ENCODE measurements around the gene RAD52. TPM values are rescaled to one million over a fixed set of nuclear protein-coding genes. Genes with fewer than 3 reads are reported as not detected.
A peak's percentile ranks its signal among the peaks of the same experiment; 100 is the strongest.
"Not testable (repeated sequence)": the region's sequence is repeated elsewhere in the genome, so short reads cannot be mapped to it uniquely, and the experiment has no call there.

Gene RAD52
- total RNA-seq, 2 donors from 2014 or later, result 17.0 to 24.9 TPM

DNA sequence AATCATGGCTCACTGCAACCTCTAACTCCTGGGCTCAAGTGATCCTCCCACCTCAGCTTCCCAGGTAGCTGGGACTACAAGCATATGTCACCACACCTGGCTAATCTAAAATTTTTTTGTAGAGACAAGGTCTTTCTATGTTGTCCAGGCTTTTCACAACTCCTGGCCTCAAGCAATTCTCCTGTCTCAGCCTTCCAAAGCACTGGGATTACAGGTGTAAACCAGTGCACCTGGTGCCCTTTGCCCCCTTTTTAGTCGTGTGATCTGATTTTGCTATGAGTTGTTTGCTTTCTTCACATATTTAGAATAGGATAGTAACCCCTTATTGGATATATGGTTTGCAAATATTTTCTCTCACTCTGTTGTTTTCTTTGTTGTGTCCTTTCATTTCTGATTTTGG lies 1.7 kb upstream of the RAD52 start:
- no peak for ATAC-seq
- Mint-ChIP-seq H3K4me3 (peak overlapping the region; percentile 6), H3K27me3 (no peaks in the 10 kb centered on the region), H3K36me3 (no peaks in the 10 kb centered on the region), H3K27ac (peak overlapping the region; percentile 91 to 97), H3K9me3 (no peaks in the 10 kb centered on the region), H3K4me1 (ENCODE audit: low read depth in 2 of 2) (peaks cover 17 to 22% of the 10 kb centered on the region in 2 donors)
- DNase-seq (ENCODE audit: low spot score), result no peak

DNA sequence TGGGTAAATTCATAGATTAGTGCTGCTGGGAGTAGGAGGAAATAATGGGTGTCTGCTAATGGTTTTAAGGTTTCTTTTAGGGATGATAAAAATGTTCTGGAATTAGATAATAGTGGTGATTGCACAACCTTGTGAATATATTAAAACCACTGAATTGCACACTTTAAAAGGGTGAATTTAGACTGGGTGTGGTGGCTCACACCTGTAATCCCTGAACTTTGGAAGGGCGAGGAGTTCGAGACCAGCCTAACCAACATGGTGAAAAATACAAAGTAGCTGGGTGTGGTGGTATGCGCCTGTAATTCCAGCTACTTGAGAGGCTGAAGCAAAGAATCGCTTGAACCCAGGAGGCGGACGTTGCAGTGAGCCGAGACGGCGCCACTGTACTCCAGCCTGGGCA lies 1.3 kb downstream of the RAD52 start:
- Mint-ChIP-seq H3K9me3 (no peaks in the 10 kb centered on the region), H3K4me1 (ENCODE audit: low read depth in 2 of 2) (peaks cover 24 to 38% of the 10 kb centered on the region in 2 donors), H3K36me3 (no peaks in the 10 kb centered on the region), H3K27me3 (no peaks in the 10 kb centered on the region), H3K4me3 (peak overlapping the region; percentile 97), H3K27ac (peak overlapping the region; percentile 91 to 94)
- ATAC-seq, result no peak
- no peak for DNase-seq (ENCODE audit: low spot score)

DNA sequence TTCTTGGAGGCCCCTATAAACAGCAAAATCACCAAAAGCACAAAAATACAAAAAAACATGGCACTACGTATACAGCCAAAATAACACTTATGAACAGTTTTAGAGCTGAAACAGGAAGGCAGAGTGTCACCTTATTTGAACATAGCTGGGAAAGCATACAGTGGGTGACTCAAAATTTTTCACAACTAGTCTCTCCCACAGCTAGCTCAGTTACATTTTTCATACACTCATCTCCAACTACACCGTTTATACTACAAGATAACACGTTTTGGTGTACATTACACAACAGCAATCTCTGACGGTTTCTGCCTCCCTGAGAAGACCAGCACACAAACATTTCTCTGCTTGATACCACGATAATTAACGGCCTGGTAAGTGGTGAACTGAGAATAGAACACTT lies 2.9 kb downstream of the RAD52 start:
- DNase-seq (ENCODE audit: low spot score) (no peak), ATAC-seq (peak; percentile 47 to 69)
- Mint-ChIP-seq H3K36me3 (no peaks in the 10 kb centered on the region), H3K4me3 (peak overlapping the region; percentile 97), H3K27me3 (no peaks in the 10 kb centered on the region), H3K9me3 (no peaks in the 10 kb centered on the region), H3K4me1 (ENCODE audit: low read depth in 2 of 2) (peaks cover 24 to 38% of the 10 kb centered on the region in 2 donors), H3K27ac (peak overlapping the region; percentile 91 to 94)

DNA sequence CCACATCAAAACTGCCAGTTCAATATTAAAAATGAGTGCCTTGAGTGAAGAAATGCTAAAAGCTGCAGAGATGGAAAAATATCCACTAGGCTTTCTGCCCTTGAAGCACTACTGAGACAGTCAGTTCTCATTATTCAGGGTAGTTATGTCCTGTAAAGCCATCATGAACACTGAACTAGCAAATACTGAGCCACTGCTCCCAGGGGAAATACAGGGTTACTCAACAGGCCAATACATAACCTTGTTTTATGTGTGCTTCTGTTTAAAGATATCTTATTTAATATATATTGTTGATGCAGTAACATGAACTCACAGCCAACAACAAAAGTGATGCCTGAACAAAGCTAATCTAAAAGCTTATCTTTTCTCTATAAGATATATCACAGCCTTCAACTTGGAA lies 3.3 kb downstream of the RAD52 start:
- DNase-seq (ENCODE audit: low spot score), result no peak
- Mint-ChIP-seq H3K27ac (peak overlapping the region; percentile 91 to 94), H3K36me3 (no peaks in the 10 kb centered on the region), H3K4me1 (ENCODE audit: low read depth in 2 of 2) (peaks cover 24 to 38% of the 10 kb centered on the region in 2 donors), H3K27me3 (no peaks in the 10 kb centered on the region), H3K4me3 (peak overlapping the region; percentile 97), H3K9me3 (no peaks in the 10 kb centered on the region)
- no peak for ATAC-seq

DNA sequence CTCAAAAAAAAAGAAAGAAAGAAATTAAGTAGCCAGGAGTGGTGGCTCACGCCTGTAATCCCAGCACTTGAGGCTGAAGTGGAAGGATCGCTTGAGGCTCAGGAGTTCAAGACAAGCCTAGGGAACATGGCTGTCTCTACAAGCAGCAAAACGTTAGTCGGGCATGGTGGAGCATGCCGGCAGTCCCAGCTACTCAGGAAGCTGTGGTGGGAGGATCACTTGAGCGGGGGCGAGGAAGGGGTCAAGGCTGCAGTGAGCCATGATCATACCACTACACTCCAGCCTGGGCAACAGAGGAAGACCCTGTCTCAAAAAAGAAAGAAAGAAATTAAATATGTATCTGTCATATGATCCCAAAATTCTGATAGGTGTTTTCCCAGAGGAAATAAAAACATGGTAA lies 5.3 kb downstream of the RAD52 start:
- Mint-ChIP-seq H3K36me3 (no peaks in the 10 kb centered on the region), H3K27ac (peak overlapping the region; percentile 26 to 53), H3K4me1 (ENCODE audit: low read depth in 2 of 2) (peaks cover 21 to 37% of the 10 kb centered on the region in 2 donors), H3K4me3 (peak overlapping the region; percentile 12), H3K27me3 (no peaks in the 10 kb centered on the region), H3K9me3 (no peaks in the 10 kb centered on the region)
- no peak for ATAC-seq
- no peak for DNase-seq (ENCODE audit: low spot score)

DNA sequence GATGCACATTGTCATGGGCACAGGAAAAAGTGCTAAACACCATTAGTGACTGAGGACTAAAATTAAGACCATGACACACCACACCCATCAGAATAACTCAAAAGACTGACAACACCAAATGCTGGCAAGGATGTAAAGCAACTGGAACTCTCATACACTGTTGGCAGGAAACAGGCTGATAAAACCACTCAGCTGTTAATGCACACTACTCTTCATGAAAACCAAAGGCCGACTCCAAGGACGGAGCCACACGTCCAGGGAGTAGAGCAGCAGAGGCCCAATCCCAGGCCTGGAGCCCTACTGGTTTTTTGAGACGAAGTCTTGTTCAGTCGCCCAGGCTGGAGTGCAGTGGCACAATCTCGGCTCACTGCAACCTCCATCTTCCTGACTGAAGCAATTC lies 6.4 kb downstream of the RAD52 start:
- ATAC-seq (no peak), DNase-seq (ENCODE audit: low spot score) (no peak)
- H3K4me1 Mint-ChIP-seq (ENCODE audit: low read depth in 2 of 2), result peaks cover 19 to 28% of the 10 kb centered on the region in 2 donors
- H3K9me3 Mint-ChIP-seq, result no peaks in the 10 kb centered on the region
- H3K4me3 Mint-ChIP-seq, result no peak overlapping the region
- H3K36me3 Mint-ChIP-seq, result no peaks in the 10 kb centered on the region
- H3K27ac Mint-ChIP-seq, result no peak overlapping the region
- H3K27me3 Mint-ChIP-seq, result no peaks in the 10 kb centered on the region

DNA sequence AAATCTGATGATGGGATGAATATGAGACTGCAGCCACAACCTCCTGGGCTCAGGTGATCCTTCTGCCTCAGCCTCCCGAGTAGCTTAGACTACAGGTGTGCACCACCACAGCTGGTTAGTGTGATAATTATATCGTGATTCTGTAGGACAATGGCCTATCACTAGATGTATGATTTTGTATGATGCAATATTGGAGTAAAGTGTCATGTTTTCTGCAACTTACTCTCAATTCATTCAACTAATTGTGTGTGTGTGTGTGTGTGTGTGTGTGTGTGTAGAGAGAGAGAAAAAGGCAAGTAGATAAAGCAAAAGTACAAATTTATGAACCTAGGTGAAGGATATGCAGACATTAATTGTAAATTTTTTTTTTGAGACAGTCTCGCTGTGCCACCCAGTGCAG lies 10.7 kb downstream of the RAD52 start:
- Mint-ChIP-seq H3K27me3 (no peaks in the 10 kb centered on the region), H3K36me3 (no peaks in the 10 kb centered on the region), H3K27ac (no peak overlapping the region), H3K4me3 (no peak overlapping the region), H3K4me1 (ENCODE audit: low read depth in 2 of 2) (peaks cover under 1 to 6% of the 10 kb centered on the region in 2 donors), H3K9me3 (no peaks in the 10 kb centered on the region)
- no peak for ATAC-seq
- DNase-seq (ENCODE audit: low spot score), result no peak

DNA sequence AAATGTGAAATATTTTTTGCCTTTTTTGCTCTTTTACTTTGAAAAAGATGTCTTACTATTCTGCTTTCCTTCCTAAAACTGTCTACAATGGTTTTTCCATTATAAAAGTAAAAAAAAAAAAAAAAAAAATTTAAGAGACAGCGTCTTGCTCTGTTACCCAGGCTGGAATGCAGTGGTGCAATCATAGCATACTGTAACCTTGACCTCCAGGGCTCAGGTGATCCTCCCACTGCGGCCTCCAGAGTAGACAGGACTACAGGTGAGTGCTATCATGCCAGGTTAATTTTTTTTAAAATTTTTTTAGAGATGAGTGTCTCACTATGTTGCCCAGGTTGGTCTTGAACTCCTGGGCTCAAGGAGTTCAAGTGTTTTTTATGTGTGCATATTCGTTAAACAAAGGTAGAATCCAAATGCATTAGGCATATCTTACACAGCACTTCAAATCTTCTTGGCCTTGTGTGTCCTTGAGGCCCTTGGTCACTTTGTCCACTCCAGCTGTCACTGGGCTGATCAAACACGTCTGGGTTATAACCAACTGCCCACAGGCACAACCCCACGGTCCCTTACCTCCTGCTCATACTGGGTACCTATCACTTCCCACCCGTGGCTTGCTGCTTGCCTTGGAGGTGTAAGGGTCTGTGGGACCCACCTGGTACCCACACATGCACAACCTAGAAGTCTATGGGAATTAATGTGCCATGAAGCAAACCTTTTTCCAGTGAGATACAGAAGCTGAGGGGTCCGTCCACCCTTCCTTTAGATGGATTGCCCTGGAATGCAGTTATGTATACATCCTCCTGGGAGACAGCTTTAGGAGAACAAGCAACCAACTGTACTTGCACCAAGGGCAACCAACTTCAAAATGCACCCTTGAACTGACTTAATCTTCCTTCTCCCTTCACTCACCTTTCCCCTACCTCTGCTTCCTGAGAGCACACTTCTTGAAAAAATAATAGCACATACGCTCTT lies 12.8 kb downstream of the RAD52 start:
- H3K4me1 Mint-ChIP-seq (ENCODE audit: low read depth in 2 of 2), result peaks cover 0 to 6% of the 10 kb centered on the region in 2 donors
- H3K9me3 Mint-ChIP-seq, result no peaks in the 10 kb centered on the region
- no peaks in the 10 kb centered on the region for H3K27me3 Mint-ChIP-seq
- no peak overlapping the region for H3K4me3 Mint-ChIP-seq
- ATAC-seq (no peak), DNase-seq (ENCODE audit: low spot score) (no peak)
- no peaks in the 10 kb centered on the region for H3K36me3 Mint-ChIP-seq
- peak overlapping the region in 1 of 2 donors; percentile 18 for H3K27ac Mint-ChIP-seq

DNA sequence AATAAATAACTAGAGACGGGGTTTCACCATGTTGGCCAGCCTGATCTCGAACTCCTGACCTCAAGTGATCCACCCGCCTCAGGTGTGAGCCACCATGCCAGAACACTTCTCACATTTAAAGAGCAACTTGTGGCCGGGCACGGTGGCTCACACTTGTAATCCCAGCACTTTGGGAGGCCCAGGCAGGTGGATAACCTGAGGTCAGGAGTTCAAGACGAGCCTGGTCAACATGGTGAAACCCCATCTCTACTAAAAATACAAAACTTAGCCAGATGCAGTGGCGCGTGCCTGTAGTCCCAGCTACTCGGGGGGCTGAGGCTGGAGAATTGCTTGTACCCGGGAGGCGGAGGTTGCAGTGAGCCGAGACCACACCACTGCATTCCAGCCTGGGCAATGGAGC lies 13.6 kb downstream of the RAD52 start:
- not testable (repeated sequence) for H3K36me3 Mint-ChIP-seq

DNA sequence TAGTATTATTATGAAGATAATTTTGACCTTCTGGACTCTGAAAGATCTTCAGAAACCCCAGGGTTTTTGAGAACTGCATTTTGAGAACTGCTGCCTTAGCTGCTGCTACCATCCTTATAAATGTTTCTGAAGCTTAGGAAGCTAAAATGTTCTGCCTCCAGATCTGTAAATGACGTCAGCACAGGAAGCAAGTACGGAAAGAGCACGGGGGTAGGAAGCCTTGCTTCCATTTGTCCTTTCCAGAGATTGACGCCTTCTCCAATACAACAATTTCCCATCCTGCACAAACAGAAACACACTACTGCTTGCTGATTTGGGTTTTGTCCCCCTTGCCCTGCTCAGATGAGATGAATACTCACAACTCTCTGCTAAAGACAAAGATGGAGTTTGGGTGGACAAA lies 17.9 kb downstream of the RAD52 start:
- ATAC-seq (no peak), DNase-seq (ENCODE audit: low spot score) (no peak)
- Mint-ChIP-seq H3K9me3 (no peaks in the 10 kb centered on the region), H3K27ac (no peak overlapping the region), H3K4me3 (no peak overlapping the region), H3K27me3 (no peaks in the 10 kb centered on the region), H3K36me3 (no peaks in the 10 kb centered on the region), H3K4me1 (ENCODE audit: low read depth in 2 of 2) (peaks cover 0 to 2% of the 10 kb centered on the region in 2 donors)

More for the DNA sequence above, 13.6 kb downstream of the RAD52 start:
- not testable (repeated sequence) for H3K4me3 Mint-ChIP-seq; H3K27ac Mint-ChIP-seq; DNase-seq (ENCODE audit: low spot score); H3K27me3 Mint-ChIP-seq; ATAC-seq; H3K9me3 Mint-ChIP-seq; H3K4me1 Mint-ChIP-seq (ENCODE audit: low read depth in 2 of 2)

DNA sequence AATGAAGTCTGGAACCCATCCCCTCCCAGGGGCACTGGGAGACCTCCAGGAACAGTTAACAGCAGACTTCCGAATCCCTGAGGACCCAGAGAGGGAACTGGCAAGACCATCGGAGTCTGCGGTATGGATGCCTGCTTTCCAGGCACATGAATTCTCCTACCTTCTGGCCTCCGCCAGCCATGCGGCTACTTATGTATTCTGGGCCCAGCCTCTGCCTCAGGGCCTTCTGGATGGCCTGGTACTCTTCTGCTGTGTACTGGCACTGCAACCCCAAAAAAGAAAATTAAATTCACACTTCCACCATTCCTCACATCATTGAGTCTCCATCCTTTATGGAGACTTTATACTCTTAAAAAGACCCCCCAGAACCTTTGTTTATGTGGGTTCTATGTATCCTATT lies 18.4 kb downstream of the RAD52 start:
- H3K27me3 Mint-ChIP-seq, result no peaks in the 10 kb centered on the region
- peaks cover 0 to 4% of the 10 kb centered on the region in 2 donors for H3K4me1 Mint-ChIP-seq (ENCODE audit: low read depth in 2 of 2)
- H3K9me3 Mint-ChIP-seq, result no peaks in the 10 kb centered on the region
- DNase-seq (ENCODE audit: low spot score), result no peak
- no peak overlapping the region for H3K27ac Mint-ChIP-seq
- ATAC-seq, result no peak
- H3K4me3 Mint-ChIP-seq, result no peak overlapping the region
- H3K36me3 Mint-ChIP-seq, result no peaks in the 10 kb centered on the region

DNA sequence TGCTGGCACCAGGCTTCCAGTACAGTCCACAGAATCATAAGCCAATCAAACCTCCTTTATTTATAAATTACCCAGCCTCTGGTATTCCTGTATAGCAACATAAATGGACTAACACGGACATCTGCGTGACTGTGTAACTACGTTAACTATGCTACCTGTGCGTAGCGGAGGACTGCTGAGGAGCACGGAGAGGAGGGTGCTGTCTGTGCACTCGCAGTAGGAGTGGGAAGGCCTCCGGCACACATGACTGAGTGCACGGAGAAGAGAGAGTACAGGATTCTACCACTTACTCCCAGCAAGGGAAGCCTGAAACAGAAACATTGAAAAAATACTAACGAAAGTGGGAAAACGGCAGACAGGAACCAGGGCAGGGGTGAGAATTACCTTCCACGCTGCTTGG lies 22.9 kb downstream of the RAD52 start:
- Mint-ChIP-seq H3K4me1 (ENCODE audit: low read depth in 2 of 2) (peaks cover 0 to 4% of the 10 kb centered on the region in 2 donors), H3K27me3 (no peaks in the 10 kb centered on the region), H3K4me3 (no peak overlapping the region), H3K27ac (no peak overlapping the region), H3K9me3 (no peaks in the 10 kb centered on the region), H3K36me3 (peaks cover 6% of the 10 kb centered on the region)
- ATAC-seq, result no peak
- DNase-seq (ENCODE audit: low spot score), result no peak

DNA sequence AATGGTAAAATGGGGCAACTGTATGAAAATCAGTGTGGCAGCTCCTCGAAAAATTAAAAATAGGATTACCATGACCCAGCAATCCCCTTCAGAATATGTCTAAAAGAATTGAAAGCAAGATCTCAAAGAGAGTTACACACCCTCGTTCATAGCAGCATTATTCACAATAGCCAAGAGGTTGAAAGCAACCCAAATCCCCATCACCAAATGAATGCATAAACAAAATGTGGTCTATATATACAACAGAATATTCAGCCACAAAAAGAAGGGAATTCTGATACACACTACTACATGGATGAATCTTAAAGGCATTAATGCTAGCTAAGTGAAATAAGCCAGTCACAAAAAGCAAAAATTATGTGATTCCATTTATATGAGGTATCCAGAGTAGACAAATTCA lies 27.2 kb downstream of the RAD52 start:
- Mint-ChIP-seq H3K36me3 (peaks cover 6% of the 10 kb centered on the region), H3K4me3 (no peak overlapping the region), H3K27ac (no peak overlapping the region), H3K9me3 (no peaks in the 10 kb centered on the region), H3K4me1 (ENCODE audit: low read depth in 2 of 2) (peaks cover 0 to 9% of the 10 kb centered on the region in 2 donors), H3K27me3 (no peaks in the 10 kb centered on the region)
- DNase-seq (ENCODE audit: low spot score), result no peak
- ATAC-seq, result no peak

DNA sequence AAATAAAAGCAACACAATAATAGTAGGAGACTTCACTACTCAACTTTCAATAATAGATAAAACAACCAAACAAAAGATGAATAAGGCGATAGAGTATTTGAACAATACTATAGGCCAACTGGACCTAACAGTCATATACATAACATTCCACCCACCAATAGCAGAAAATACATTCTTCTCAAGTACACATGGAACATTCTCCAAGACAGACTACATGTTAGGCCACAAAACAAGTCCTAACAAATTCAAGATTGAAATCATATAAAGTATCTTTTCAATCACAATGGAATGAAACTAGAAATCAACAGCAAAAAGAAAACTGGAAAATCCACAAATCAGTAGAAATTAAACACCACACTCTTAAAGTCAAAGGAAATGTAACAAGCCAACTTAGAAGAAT lies 28.8 kb downstream of the RAD52 start:
- H3K36me3 Mint-ChIP-seq, result peaks cover 11% of the 10 kb centered on the region
- H3K4me1 Mint-ChIP-seq (ENCODE audit: low read depth in 2 of 2), result peaks cover 0 to 15% of the 10 kb centered on the region in 2 donors
- no peak overlapping the region for H3K4me3 Mint-ChIP-seq
- DNase-seq (ENCODE audit: low spot score) (no peak), ATAC-seq (no peak)
- H3K9me3 Mint-ChIP-seq, result no peaks in the 10 kb centered on the region
- no peak overlapping the region for H3K27ac Mint-ChIP-seq
- H3K27me3 Mint-ChIP-seq, result no peaks in the 10 kb centered on the region
